GM19035 (cell line): Measurements from ENCODE around the gene HRK.

Experiments used
- ATAC-seq: cut with Tn5 transposase; IDR thresholded peaks from one replicate; pipeline ENCODE4 v1.9.1; 2021; ENCODE audit not compliant: unreplicated experiment

The HRK gene

DNA sequence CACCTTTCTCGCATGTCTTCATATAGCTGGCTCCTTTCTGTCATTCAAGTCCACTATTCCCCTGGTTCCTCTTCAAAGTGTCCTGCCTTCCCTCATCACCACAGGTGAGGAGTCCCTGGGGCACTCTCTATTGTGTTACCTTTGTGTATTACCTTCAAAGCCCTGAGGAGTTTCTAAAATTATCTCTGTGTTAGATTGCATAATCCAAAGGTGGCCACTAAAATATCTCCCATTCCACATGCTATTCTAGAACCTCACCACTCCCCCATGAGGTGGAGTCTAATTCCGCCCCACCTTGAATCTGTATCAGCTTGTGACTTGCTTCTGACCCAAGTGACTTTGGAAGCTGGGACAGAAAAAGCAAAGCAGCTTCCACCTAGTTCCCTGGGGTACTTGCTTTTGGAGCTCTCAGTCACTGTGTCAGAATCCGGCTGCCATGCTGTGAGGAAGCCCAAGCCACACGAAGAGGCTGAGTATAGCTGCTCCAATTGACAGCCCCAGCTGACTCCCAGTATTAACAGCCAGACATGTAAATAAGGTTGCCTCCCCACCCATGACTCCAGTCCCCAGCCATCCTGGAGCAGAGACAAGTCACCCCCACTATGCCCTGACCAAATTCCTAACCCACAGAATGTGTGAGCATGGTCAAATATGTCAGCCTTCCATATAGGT, 6.8 kb downstream of the HRK start:
- ATAC-seq: no peak

DNA sequence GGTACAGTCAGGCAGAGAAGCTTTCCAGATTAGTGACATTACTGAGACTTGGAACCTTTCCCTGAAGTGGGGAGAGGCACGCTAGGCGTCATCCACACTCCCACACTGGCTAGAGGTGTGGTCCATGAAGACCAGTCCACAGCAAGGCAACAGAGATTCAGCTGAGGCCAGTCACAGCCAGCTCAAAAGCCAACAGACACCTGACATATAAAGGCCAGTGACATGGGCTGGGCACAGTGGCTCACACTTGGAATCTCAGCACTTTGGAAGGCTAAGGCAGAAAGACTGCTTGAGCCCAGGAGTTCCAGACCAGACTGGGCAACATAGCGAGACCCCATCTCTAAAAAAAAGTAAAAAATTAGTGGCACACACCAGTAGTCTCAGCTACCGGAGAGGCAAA, 10.9 kb downstream of the HRK start:
- ATAC-seq: no peak

DNA sequence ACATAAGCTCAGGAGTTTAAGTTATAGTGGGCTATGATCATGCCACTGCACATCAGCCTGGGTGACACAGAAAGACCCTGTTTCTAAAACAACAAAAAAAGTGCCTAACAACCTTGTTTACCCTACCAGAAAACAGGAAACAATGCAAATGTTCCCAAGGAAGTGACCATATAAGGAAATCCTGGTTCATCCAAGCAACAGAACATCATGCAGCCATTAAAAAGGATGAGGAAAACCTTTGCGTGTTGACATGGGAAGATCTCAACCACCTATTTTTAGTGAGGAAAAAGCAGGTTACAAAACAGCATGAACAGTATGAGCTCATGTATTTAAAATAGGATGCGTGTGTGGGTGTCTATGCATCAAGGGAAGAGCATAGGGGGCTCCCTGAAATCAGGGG, 13.7 kb downstream of the HRK start:
- ATAC-seq: no peak

DNA sequence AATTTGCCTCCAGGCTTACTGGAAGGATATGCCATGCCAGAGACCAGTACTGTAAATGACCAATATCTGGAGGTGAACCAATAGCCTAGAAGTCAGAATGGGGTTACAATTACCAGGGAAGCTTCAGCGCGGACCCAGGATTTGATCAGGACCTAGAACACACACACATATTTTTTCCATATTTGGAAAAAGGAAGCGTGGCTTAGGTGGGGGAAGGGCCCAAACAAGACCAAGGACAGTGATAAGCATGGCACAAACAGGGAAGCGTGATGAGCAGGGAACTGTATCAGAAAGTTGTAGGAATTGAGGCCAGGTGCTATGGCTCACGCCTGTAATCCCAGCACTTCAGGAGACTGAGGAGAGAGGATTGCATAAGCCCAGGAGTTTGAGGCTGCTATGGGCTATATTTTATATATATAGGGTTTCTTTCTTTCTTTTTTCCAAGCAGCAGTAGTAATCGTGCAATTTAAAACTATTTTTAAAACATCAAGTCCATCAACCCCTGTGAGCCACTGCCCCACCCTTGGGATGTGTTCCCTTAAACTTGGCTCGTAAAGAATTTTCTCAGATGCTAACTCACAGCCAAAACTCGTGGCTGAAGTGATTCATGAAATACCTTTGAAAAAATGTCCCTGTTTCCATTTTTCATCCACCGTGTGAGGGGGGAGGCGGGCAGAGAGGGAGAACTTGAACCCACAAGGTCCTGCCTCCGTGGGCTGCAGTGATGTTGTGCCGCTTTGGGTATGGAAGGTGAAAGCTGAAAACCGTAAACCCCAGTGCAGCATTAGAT, 16.7 kb downstream of the HRK start:
- ATAC-seq: no peak

DNA sequence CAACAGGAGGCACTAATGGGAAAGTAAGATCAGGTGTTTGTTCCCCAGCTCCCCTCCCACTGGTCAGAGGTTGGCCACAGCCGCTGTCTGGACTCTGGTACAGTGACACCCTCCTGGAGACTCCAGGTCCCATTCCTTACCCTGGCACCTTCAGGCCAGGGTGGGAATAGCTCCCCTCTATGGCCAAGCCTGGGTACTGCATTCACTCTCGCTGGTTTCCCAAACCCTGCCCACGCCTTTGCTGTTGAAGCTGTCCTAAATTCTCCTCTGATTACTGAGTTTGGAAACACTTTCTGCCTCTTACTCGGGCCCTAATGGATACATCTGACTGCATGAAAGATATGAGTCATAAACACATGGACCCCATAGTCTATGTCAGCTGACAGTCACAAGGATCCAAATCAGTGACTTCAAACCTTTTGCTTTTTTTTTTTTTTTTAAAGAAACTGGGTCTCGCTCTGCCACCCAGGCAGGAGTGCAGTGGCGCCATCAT, 17.9 kb downstream of the HRK start:
- ATAC-seq: no peak

DNA sequence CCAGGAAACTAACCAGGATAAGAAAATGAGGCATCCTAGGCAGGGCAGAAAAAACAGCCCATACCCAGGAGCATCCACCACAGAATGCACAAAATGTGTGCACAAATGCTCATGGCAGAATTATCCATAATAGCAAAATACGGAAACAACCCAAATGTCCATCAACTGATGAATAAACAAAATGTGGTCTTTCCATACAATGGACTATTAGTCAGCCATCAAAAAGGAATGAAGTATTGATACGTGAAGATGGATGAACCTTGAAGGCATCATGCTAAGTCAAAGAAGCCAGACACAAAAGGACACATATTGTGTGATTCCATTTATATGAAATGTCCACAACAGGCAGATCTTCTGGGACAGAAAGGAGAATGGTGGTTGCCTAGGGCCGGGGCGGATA, 19.1 kb downstream of the HRK start:
- no peak for ATAC-seq

DNA sequence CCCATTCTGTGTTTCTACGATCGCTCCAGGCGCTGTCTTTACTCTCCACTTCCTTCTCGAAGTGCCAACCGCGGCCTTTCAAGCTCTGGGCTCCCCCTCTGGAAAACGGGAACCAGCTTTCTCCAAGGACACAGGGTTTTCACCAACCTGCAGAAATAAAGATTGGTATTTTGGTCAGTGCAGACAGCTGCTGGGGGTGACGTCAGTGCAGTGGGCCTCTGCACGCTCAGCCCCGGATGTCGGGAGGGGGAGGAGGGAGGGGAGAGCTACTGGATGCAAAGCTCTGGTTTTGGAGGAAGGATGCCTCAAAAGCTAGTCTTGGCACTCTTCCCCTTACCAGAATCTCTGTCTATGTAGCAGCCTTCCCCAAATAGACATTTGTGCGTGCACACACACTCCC, 19.9 kb downstream of the HRK start:
- ATAC-seq: peak; percentile 76

DNA sequence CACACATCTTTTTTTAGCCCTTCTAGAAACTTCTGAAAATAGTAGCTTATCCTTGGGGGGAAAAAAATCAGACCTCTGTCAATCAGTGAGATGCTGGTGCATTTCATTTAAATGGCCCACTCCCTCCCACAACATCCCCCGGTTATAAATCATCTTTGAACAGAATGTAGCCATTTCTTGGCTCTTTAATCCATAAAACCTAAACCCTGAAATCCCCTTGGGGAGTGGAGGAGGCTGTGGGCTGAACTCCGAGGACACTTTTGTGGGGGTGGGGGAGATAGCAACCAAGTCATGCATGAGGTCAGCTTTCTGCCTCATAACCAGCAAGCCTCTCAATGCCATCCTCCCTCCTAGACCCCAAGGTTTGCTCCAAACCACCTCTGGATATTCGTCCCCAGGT, 21.0 kb downstream of the HRK start:
- no peak for ATAC-seq

DNA sequence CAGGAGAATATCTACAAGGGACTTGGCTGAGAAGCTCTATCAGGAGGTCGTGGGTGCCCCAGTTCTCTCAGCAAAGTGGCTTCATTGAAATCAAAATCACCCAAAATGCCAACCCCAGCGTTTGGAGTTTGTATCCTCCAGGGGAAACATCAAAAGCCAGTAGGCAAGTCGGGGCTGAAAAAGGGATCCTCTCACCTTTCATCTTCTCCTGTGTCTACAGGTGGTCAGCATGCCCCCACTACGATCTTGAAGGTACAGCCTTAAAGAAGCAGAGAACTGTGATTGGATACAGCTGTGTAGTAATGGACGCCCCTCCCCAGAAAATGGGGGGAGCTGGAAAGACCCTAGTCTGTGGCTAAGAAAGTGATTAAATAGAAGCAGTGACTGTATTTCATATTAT, 22.2 kb downstream of the HRK start:
- no peak for ATAC-seq

DNA sequence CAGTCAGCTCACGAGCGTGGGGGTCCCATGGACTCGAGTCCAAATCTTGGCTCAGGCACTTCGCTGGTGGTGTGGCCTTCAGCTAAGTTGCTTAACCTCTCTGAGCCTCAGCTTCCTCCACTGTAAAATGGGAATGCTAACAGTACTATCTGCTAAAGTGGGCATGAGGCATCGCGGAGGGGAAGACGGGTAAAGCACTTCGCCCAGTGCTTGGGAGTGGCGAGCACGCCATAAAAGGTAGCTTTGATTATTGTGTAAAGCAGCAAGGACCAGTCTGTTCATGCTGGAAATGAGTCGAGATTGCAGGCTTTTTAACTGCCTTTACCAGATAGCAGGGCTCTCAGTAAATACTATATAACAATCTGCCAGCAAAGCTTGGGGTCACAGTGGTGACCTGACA, 24.5 kb downstream of the HRK start:
- ATAC-seq: no peak

DNA sequence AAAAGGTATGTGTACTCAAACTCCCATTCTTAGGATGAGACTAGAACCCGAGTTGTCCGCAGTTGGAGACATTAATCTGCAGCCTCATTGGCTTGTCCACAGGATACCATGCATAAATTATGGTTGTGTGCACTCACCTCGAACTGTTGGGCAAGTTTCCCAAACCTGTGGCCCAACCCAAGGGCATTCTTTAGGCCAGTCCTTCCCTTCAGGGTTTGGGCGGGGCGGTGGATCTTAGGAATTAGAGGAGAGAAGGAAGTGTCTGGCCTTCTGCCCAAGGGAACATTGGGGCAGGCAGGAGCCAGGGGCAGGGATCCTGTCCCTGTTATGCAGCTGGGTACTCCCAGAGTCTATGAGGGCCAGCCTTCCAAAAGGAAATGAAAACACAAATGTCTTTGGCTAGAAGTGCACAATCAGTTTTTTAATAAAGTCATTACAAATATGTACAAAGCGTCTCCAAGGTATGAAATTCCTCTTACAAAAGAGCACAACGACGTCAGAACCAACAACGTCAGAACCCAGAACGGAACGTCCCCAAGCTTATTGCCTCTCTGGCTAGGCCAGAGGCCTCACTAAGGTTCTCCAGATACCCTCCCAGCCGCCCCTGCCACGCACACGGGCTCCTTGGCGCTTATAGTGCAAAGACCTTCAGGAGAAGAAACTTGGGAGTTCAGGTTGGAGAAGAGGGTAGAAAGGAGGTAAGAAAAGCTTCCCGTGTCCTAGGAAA, 25.3 kb downstream of the HRK start:
- ATAC-seq: no peak

DNA sequence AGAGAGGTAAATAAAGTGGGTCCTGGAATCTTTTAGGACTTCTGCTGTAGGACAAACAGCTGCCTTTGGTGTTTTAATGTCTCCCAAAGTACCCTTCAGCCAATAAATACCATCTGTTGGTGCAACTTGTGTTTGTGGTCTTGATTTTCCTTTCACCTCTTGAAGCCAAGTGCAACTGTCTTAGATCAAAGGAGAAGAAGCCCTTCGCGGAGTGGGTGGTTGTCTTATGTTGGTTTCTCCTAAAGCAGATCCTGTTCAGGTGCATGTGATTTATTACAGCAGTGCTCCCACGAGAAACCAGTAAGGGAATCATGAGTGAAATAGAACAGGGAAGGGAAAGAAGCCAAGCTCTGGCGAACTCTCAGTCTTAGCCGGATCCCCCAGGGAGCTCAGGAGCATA, 27.7 kb downstream of the HRK start:
- ATAC-seq: no peak

DNA sequence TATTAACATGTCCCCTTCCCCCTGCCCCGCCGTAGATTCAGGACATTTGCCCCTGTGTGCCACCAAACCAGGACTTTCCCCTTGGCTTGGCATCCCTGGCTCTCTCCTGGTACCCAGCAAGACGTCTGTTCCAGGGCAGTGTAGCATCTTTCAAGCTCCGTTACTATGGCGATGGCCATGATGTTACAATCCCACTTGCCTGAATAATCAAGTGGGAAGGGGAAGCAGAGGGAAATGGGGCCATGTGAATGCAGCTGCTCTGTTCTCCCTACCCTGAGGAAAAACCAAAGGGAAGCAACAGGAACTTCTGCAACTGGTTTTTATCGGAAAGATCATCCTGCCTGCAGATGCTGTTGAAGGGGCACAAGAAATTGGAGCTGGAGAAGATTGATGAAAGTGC, 28.9 kb downstream of the HRK start:
- no peak for ATAC-seq

DNA sequence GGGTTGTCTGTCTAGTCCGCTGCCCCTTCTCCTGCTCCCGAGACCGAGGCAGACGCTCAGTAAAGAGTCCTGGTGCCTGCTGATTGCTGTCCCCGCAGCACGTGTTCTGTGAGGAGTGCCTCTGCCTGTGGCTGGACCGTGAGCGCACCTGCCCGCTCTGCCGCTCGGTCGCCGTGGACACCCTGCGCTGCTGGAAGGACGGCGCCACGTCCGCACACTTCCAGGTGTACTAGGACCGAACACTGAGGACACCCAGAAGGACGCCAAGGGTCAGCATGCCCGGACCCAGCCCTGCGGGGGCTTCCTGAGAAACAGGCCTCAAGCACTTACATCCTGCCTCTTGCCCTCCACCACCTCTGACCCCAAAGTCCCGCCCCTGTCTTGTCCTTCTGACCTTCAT, 32.0 kb downstream of the HRK start:
- ATAC-seq: no peak

DNA sequence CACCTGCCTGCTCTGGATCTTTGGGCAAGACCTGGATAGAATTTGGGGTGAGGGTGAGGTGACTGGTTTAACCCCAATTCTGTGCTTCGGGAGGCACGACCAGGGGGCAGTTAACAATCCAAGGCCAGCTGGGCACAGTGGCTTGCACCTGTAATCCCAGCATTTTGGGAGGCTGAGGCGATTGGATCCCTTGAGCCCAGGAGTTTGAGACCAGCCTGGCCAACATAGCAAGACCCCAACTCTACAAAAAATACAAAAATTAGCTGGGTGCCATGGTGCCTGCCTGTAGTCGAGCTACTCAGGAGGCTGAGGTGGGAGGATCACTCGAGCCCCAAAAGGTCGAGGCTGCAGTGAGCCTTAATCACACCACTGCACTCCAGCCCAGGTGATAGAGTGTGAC, 38.2 kb downstream of the HRK start:
- no peak for ATAC-seq

DNA sequence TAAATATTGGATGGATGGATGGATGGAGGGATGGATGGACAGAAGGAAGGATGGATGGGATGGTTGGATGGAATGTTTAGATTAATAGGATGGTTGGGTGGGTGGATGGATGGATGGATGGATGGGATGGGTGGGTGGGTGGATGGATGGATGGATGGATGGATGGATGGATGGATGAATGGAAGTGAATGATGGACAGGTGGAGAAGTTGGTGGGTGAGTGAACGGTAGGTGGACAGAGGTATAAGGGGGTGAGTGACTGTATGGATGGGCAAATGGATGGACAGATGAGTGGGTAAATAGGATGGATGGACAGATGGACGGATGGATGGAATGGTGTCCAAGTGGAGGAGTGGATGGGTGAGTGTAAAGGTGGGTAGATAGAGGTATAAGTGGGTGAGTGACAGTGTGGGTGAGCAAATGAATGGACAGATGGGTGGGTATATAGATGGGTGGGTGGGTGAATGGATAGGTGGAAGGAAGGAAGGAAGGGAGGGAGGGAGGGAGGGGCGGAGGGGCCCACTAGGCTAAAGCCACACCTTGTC, 41.9 kb downstream of the HRK start:
- ATAC-seq: no peak

DNA sequence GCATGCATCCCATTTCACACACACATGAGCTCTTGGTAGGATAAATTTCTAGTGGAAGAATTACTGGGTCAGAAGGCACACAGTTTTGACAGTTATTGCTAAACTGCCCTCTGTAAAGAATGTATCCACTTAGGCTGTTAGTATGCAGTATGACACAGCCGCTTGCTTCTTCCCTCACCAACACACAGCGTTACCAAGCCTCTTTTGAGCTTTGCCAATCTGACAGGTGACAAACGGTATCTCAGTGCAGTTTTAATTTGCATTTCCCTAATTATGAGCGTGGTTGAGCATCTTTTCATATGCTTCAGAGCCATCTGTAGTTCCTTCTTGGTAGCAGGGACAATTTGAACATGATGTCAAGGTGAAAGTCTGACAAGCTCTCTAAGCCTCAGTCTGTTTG, 42.9 kb downstream of the HRK start:
- ATAC-seq: no peak

DNA sequence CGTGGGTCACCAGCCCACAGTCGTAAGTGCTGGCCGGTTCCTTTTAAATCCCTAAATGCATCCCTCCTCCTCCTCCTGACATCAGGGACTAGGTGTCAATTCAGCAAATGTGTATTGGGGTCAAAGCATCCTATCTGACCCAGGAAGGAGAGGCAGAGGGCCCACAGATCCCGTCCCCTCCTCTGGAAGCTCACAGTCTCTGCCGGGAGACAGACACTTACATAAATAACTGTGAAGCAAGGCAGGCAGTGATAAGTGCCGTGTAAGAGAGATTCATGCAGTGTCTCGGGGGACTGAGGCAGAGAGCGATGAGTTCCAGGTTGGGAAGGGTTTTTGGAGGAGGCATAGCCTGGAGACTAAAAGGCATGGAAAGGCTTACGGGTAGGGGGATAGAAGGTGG, 44.1 kb downstream of the HRK start:
- ATAC-seq: no peak

DNA sequence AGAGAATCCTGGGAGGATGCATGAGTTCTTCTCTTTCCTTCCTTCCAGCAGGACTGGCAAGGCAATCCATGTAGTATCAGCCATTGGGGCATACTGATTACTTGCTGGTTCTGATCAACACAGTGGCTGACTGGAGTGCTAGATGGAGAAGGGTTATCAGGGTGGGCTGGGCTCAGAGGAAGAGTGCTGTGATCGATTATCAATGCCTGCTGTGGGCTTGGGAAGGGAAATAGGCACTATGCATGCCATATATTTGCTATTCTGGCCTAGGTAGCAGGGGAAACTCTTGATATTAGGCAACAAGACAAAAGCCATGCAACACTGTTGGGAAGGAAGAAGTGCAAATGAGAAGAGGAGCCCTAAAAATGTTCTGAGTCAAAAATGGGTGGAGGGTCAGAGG, 45.8 kb downstream of the HRK start:
- no peak for ATAC-seq

DNA sequence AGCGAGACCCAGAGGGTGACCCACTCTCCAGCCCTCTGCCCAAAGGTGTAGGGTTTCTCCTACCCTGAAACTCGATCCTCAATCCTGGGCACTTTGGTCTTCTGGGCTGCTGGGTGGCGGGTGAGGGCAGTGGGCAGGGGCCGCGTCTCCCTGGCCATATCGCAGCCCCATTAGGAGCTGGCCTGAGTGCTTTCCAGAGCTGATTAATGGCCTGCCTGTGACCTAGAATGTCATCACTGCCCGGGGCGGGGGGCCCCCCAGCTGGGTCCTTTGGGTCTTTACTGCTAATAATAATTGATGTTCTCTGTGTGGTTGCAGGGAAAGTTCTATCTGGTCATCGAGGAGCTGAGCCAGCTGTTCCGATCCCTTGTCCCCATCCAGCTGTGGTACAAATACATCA, 47.8 kb downstream of the HRK start:
- ATAC-seq: no peak

DNA sequence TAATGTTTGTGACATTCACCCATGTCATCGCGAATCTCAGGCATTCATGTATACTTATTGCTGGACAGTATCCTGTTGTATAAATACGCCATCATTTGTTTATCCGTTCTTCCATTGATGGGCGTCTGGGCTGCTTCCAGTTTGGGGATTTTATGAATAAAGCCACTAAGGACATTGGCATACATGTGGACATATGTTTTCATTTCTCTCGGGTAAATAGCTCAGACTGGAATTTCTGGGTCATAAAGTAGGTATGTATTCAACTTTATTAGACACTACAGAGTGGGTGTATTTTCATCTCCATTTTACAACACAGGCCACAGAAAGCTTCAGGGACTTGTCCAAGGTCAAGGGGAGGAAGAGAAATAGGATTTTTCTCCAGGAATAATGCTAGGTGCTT, 48.9 kb downstream of the HRK start:
- ATAC-seq: no peak

DNA sequence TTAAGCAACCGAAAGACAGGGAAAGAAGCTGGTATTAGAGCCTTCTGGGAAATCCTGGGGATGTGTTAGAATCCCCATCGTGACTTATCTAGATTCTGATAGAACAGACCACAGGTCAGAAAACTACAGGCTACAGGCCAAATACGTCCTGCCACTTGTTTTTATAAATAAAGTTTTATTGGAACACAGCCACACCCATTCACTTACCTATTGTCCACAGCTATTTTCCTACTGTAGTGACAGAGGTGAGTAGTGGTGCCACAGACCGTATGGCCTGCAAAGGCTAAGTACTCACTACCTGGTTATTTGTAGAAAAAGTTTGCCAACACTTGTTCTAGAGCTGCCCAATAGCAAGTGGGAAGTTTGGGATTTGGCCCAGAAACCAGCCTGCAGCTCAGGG, 53.8 kb downstream of the HRK start:
- no peak for ATAC-seq
